AG10803 (cell line): ENCODE results near the gene CRB1.

Experiments used
- DNase-seq: peaks from one replicate; pipeline ENCODE4 v3.0.0; 2010; ENCODE audit warnings: low read depth
- H3K4me3 ChIP-seq: 2 replicates; pipeline ENCODE4 v1.5.1; 2011; ENCODE audit warnings: mild to moderate bottlenecking, low read length, control low read depth
- TF ChIP-seq, protein P1 (sequence below): conservative IDR thresholded peaks from 2 replicates; pipeline ENCODE4 v1.5.1; 2011; ENCODE audit warnings: mild to moderate bottlenecking, low read length, control low read depth, inconsistent platforms

The CRB1 gene

DNA sequence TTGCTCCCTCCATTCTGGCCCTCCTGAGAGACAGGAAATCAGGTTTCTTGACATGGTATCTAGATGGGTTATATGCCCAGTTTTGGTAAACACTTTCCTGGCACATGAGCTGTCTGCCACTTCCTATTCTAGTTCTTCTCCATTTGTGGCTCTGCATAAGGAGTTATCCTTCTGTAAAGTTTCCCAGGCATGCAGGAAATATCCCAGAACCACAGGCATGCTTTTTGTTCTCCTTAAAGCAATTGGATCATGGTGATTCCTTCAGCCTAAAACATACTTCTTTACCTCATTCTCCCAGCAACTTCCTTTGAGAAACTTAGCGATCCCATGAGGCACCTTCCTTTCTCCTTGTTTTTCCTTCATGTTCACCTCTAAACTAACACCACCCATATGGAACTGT is 199.8 kb downstream of the CRB1 start:
- peak; percentile 82 for DNase-seq
- no peak overlapping the region for H3K4me3 ChIP-seq
- TF ChIP-seq, protein P1, sequence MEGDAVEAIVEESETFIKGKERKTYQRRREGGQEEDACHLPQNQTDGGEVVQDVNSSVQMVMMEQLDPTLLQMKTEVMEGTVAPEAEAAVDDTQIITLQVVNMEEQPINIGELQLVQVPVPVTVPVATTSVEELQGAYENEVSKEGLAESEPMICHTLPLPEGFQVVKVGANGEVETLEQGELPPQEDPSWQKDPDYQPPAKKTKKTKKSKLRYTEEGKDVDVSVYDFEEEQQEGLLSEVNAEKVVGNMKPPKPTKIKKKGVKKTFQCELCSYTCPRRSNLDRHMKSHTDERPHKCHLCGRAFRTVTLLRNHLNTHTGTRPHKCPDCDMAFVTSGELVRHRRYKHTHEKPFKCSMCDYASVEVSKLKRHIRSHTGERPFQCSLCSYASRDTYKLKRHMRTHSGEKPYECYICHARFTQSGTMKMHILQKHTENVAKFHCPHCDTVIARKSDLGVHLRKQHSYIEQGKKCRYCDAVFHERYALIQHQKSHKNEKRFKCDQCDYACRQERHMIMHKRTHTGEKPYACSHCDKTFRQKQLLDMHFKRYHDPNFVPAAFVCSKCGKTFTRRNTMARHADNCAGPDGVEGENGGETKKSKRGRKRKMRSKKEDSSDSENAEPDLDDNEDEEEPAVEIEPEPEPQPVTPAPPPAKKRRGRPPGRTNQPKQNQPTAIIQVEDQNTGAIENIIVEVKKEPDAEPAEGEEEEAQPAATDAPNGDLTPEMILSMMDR: no peak

DNA sequence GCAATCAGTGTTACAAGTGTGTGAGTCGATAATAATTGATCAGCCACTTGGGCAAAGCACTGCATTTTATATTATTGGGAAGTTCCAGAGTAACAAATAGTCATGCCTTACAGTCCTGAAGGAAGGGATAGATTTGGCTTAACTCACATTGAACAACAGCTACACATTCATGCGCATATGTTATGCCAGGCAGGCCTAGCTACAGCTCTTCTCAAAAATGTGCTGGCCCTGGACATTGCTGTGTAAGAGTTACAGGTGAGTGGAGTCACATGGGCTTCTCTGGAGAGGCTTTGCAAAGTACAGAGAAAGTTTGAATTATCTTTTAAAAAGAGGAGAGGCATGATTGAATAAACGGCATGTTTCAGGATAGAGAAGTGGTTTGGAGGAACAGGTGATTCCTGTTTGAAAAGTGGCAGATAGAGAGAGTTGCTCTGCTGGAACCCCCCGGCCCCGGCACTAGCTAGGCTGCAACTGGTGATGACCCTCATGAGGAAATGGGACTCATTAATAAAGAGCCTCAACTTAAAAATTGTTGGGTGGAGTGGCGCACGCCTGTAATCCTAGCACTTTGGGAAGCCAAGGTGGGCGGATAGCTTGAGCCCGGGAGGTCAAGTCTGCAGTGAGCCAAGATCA is 200.6 kb downstream of the CRB1 start:
- H3K4me3 ChIP-seq: no peak overlapping the region
- TF ChIP-seq, protein P1: no peak
- no peak for DNase-seq

DNA sequence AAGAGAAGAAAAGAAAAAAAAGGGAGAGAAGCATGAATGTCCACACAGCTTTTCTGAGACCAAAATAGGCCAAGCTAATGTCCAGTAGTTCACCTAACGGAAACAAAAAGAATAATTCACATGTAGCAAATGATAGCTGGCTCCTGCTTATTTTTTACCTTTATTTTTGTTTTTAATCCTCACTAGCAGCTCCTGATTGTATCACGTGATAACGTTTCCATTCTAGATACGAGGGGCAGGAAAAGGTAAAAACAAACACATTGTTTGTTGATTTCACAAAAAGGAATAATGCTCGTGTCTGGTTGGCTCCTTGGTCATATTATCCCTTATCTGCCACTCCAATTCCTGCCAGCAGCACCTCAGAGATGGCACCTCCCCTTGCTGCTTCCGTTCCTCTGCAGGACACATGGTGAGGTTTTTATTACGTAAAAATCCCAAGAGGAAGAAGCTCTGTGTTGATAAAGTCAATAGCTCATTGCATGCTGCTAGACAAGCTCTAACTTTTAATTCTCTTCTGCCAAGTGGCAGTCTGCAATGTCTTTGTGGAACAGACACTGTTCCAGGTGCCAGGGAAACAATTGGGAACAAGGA is 201.7 kb downstream of the CRB1 start:
- H3K4me3 ChIP-seq: no peak overlapping the region
- TF ChIP-seq, protein P1: no peak
- no peak for DNase-seq

DNA sequence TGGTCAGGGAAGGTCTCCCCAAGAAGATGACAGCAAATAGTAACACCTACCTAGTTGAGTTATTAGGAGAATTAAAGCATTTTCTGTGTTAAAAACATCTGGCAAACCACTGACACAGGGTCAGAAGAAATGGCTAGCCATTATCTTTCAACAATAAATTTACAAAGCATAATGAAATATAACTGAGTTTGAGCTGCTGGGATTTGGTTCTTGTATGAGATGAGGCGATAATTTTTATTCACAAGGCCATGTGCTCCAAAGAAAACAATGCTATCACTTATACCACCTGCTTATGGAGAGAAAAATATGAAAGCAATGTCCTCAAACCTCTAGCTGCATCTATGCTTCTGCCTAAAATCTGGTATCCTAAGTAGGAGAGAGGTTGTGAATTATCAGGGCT is 202.3 kb downstream of the CRB1 start:
- TF ChIP-seq, protein P1: no peak
- DNase-seq: no peak
- no peak overlapping the region for H3K4me3 ChIP-seq

DNA sequence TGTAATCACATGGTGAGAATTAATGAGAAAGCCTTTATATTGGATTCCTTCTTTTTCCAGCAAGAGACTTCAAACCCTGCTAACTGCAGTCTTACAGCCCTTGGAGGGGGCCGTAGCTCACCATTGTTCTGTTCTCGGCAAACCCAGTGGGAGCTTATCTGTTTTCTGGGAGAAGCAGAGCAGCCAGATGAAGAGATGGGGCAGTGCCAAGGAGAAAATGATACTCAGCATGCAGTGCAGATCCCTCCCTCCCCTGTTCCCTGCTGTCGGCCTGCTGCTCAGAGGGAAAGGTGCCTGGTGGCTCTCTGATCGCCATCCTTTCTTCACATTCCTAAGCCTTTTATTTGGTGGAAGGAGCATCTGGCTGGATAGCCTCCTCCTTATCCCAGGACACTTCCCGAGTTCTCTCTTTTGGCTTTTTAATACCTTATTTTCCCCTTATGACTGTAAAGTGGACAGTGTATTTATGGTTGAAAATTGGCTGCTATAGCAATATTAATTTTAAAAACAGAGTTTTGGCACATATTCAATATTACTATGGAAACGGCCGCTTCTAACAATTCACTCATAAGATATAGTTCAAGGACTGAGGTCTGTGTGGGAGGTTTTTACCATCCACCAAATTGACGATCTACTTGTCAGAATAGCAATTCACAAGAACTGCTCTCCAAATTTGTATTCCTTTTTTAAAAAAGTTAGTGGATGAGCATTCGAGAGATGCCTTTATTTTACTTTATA is 203.4 kb downstream of the CRB1 start:
- TF ChIP-seq, protein P1: no peak
- no peak overlapping the region for H3K4me3 ChIP-seq
- no peak for DNase-seq

DNA sequence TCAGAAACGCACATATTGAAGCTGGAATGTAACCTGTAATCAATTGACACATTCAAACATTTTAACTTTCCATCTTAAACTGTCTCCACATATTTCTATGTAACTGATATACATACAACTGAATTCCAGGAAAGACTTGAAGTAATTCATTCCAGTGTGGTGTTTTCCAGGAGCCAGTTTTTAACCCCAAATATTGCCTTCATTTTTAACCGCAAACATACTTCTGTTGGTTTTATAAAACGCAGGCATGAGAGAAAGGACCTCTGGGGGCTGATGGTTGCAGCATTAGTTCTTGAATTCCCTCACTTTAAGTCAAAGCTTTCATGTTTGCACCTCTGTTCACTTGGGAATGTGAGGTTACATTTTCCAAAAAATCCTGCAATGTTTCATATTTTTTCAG is 204.1 kb downstream of the CRB1 start:
- TF ChIP-seq, protein P1: no peak
- H3K4me3 ChIP-seq: no peak overlapping the region
- no peak for DNase-seq

DNA sequence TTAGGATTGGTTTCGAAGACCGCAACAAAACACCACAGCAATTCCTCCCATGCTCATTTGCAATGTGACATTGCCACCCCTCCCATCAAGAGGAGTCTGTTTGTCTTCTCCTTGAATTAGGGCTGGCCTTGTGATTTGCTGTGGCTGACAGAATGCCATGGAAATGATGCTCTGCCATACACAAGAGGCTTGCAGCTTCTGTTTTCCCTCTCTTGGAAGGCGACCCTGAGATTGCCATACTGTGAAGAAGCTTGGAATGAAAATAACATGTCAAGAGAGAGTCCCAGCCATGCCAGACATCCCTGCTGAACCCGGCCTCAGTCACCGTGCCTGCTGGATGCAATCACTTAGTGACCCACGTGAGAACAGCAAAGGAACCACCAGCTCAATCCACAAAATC is 212.4 kb downstream of the CRB1 start:
- H3K4me3 ChIP-seq: no peak overlapping the region
- DNase-seq: no peak
- TF ChIP-seq, protein P1: no peak
